Neural progenitor cell (in vitro differentiated cells): Measurements from ENCODE around the gene XPNPEP2. TPM values are rescaled to one million over a fixed set of nuclear protein-coding genes. Genes with fewer than 3 reads are reported as not detected.

Source experiments
- DNase-seq: peaks from one replicate; pipeline ENCODE4 v3.0.0-alpha.2; 2016; ENCODE audit warnings: low spot score
- H2AFZ ChIP-seq: fragments of 200-600 bp; sonication (generic); replicated peaks from 2 replicates; pipeline ENCODE4 v1.6.1; 2016; ENCODE audit warnings: antibody characterized with exemption
- H3F3A ChIP-seq: fragments of 200-600 bp; sonication (generic); 2 replicates; pipeline ENCODE4 v1.6.1; 2016; ENCODE audit warnings: antibody characterized with exemption, low read depth
- H3K27ac ChIP-seq: fragments of 200-600 bp; sonication (generic); 2 replicates; pipeline ENCODE4 v1.5.1; 2016; ENCODE audit warnings: mild to moderate bottlenecking
- H3K27me3 ChIP-seq: fragments of 200-600 bp; sonication (generic); 2 replicates; pipeline ENCODE4 v1.6.1; 2016; ENCODE audit warnings: mild to moderate bottlenecking, moderate library complexity
- H3K36me3 ChIP-seq: fragments of 200-600 bp; sonication (generic); 2 replicates; pipeline ENCODE4 v1.5.1; 2016
- H3K4me1 ChIP-seq: fragments of 200-600 bp; sonication (generic); 2 replicates; pipeline ENCODE4 v1.6.1; 2016; ENCODE audit warnings: mixed run types
- H3K4me2 ChIP-seq: fragments of 200-600 bp; sonication (generic); 2 replicates; pipeline ENCODE4 v1.6.1; 2016
- H3K4me3 ChIP-seq: fragments of 200-600 bp; sonication (generic); 2 replicates; pipeline ENCODE4 v1.5.1; 2016
- H3K79me2 ChIP-seq: fragments of 200-600 bp; sonication (generic); 2 replicates; pipeline ENCODE4 v1.6.1; 2016; ENCODE audit warnings: low read depth
- H3K9ac ChIP-seq: fragments of 200-600 bp; sonication (generic); 2 replicates; pipeline ENCODE4 v1.6.1; 2016
- H3K9me3 ChIP-seq: fragments of 200-600 bp; sonication (generic); 2 replicates; pipeline ENCODE4 v1.5.1; 2016; ENCODE audit warnings: low read depth
- H4K20me1 ChIP-seq: fragments of 200-600 bp; sonication (generic); 2 replicates; pipeline ENCODE4 v1.6.1; 2016; ENCODE audit warnings: low read depth
- H3K27ac Mint-ChIP-seq: 3 replicates; pipeline ENCODE4 v1.8.0; 2021; ENCODE audit warnings: mixed read lengths
- H3K27me3 Mint-ChIP-seq: 2 replicates; pipeline ENCODE4 v1.8.0; 2022; ENCODE audit warnings: low read depth, mild to moderate bottlenecking, inconsistent platforms, moderate library complexity, mixed read lengths; ENCODE audit not compliant: insufficient read depth
- H3K36me3 Mint-ChIP-seq: 3 replicates; pipeline ENCODE4 v1.8.0; 2021; ENCODE audit warnings: mixed read lengths
- H3K4me1 Mint-ChIP-seq: 3 replicates; pipeline ENCODE4 v1.8.0; 2021; ENCODE audit warnings: mixed read lengths
- H3K4me3 Mint-ChIP-seq: 3 replicates; pipeline ENCODE4 v1.8.0; 2021; ENCODE audit warnings: mild to moderate bottlenecking, moderate library complexity, mixed read lengths
- H3K9me3 Mint-ChIP-seq: 3 replicates; pipeline ENCODE4 v1.8.0; 2020; ENCODE audit warnings: mixed read lengths
- EZH2 ChIP-seq: fragments of 200-600 bp; sonication (generic); IDR thresholded peaks from 2 replicates; pipeline ENCODE4 v1.6.1; 2017; ENCODE audit warnings: antibody characterized with exemption, mild to moderate bottlenecking, moderate library complexity
- EZH2phosphoT487 ChIP-seq: fragments of 200-600 bp; sonication (generic); IDR thresholded peaks from 2 replicates; pipeline ENCODE4 v1.6.1; 2017; ENCODE audit warnings: antibody characterized with exemption
- total RNA-seq: library from RNA; depleted of rRNA; stranded (reverse); fragments of >200 nt; gene quantifications from 2 replicates; pipeline ENCODE4 v1.2.3, GENCODE V29; 2015; ENCODE audit warnings: low replicate concordance
- TF ChIP-seq, protein P1 (sequence below): fragments of 200-600 bp; sonication (generic); IDR thresholded peaks from 2 replicates; pipeline ENCODE4 v1.5.1; 2017; ENCODE audit warnings: antibody characterized with exemption, mild to moderate bottlenecking

Gene XPNPEP2
- total RNA-seq, 1 donor from 2014 or later: 1.7 TPM

DNA sequence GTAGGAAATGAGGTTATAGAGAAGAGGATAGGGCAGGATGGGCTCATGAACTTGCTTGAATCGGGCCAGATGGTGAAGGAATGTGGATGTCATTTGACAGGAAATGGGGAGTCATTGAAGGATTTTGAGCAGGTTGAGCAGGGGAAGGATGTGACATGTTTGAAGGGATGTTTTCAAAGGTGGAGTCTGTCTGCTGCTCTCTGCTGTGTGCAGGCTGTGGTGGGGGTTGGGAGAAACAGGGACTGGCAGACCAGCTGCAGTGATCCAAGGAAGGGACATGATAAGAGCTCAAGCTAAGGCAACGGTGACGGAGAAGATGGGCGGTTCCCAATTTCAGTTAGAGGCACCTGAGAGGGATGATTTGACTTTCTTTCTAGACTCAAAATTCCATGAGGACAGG, 14.0 kb upstream of the XPNPEP2 start:
- no peak overlapping the region for H3K4me3 Mint-ChIP-seq
- Histone ChIP-seq H3K9ac (no peak overlapping the region), H3K4me1 (no peaks in the 10 kb centered on the region), H3K79me2 (no peaks in the 10 kb centered on the region), H4K20me1 (no peaks in the 10 kb centered on the region), H3K9me3 (no peaks in the 10 kb centered on the region), H3K4me2 (no peak overlapping the region), H3K36me3 (no peaks in the 10 kb centered on the region), H3K27me3 (no peaks in the 10 kb centered on the region), H3F3A (no peaks in the 10 kb centered on the region), H3K4me3 (no peak overlapping the region), H2AFZ (no peak overlapping the region), H3K27ac (no peak overlapping the region)
- no peaks in the 10 kb centered on the region for H3K9me3 Mint-ChIP-seq
- no peaks in the 10 kb centered on the region for H3K36me3 Mint-ChIP-seq
- H3K27ac Mint-ChIP-seq: no peak overlapping the region
- H3K27me3 Mint-ChIP-seq: peaks cover 5% of the 10 kb centered on the region
- TF ChIP-seq EZH2phosphoT487 (no peak), EZH2 (no peak)
- TF ChIP-seq, protein P1, sequence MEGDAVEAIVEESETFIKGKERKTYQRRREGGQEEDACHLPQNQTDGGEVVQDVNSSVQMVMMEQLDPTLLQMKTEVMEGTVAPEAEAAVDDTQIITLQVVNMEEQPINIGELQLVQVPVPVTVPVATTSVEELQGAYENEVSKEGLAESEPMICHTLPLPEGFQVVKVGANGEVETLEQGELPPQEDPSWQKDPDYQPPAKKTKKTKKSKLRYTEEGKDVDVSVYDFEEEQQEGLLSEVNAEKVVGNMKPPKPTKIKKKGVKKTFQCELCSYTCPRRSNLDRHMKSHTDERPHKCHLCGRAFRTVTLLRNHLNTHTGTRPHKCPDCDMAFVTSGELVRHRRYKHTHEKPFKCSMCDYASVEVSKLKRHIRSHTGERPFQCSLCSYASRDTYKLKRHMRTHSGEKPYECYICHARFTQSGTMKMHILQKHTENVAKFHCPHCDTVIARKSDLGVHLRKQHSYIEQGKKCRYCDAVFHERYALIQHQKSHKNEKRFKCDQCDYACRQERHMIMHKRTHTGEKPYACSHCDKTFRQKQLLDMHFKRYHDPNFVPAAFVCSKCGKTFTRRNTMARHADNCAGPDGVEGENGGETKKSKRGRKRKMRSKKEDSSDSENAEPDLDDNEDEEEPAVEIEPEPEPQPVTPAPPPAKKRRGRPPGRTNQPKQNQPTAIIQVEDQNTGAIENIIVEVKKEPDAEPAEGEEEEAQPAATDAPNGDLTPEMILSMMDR: no peak
- no peak for DNase-seq
- peaks cover 3% of the 10 kb centered on the region for H3K4me1 Mint-ChIP-seq

DNA sequence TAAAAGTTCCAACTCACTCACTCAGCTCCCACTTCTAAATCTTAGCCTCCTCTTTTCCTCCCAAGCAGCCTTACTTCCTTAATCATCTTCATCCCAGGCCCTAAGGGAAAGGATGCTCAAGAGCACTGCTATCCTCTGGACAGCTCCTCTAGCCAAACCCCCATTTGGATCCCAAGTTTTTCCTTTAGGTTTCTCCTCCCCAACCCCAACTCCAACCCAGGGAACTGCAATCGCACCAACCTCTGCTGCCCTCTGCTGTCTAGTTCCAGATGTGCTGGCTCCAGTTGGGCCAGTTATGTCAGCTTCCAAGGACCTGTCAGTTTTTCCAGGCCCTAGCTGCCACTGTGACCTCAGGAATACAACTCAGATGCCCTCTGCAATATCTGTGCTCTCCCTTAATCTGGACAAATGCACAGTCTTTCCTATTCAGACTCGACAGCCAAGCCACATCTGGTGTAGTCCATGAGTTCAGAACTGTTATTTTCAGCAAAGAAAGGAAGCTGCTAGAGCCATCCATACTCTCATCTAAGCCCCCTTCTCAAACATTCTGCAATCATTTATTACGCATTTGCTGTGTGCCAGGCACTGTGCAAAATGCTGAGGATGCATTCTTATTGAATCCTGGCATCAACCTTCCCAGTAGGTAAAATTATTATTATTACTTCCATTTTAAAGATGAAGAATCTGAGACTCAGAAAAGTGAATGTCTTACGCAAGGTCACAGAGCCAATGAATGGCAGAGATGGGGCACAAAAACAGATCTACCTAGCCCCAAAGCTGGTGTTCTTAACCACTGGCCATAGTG, 12.3 kb upstream of the XPNPEP2 start:
- H3K4me2 ChIP-seq: no peak overlapping the region
- Mint-ChIP-seq H3K4me3 (no peak overlapping the region), H3K27ac (no peak overlapping the region), H3K9me3 (peaks cover 1% of the 10 kb centered on the region), H3K36me3 (no peaks in the 10 kb centered on the region), H3K27me3 (peaks cover 3% of the 10 kb centered on the region), H3K4me1 (peaks cover 3% of the 10 kb centered on the region)
- peak; percentile 75 for DNase-seq
- no peak overlapping the region for H3K27ac ChIP-seq
- no peaks in the 10 kb centered on the region for H4K20me1 ChIP-seq
- no peaks in the 10 kb centered on the region for H3K79me2 ChIP-seq
- no peaks in the 10 kb centered on the region for H3K27me3 ChIP-seq
- H3K9me3 ChIP-seq: no peaks in the 10 kb centered on the region
- no peak overlapping the region for H3K9ac ChIP-seq
- no peak overlapping the region for H3K4me3 ChIP-seq
- H3K4me1 ChIP-seq: no peaks in the 10 kb centered on the region
- H2AFZ ChIP-seq: no peak overlapping the region
- TF ChIP-seq EZH2 (no peak), EZH2phosphoT487 (no peak)
- TF ChIP-seq, protein P1: peak; percentile 69
- no peaks in the 10 kb centered on the region for H3K36me3 ChIP-seq
- no peaks in the 10 kb centered on the region for H3F3A ChIP-seq

DNA sequence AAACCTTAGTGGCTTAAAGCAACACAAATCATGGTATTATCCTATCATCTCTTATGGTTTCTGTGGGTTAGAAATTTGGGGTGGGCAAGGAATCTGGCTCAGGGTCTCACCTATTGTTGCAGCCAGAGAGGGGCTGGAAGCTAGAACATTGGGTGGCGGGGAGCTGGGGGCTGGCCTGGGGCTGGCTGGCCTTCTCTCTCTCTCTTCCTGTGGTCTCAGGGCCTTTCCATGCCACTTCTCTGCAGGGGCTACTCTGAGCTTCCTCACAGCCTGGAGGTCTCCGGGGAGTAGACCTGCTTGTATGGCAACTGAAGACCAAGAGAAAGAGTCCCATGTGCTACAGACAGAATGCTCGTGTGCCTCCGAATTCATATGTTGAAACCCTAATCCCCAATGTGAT, 10.7 kb upstream of the XPNPEP2 start:
- TF ChIP-seq EZH2phosphoT487: no peak
- TF ChIP-seq EZH2: no peak
- TF ChIP-seq, protein P1: no peak
- no peaks in the 10 kb centered on the region for H3K36me3 Mint-ChIP-seq
- no peaks in the 10 kb centered on the region for H3K4me1 Mint-ChIP-seq

More for the DNA sequence above, 10.7 kb upstream of the XPNPEP2 start:
- Histone ChIP-seq H2AFZ (no peak overlapping the region), H3K4me3 (no peak overlapping the region), H3K9ac (no peak overlapping the region), H3K4me1 (no peaks in the 10 kb centered on the region), H3K4me2 (no peak overlapping the region), H3K9me3 (no peaks in the 10 kb centered on the region), H3K27ac (no peak overlapping the region), H3F3A (no peaks in the 10 kb centered on the region), H3K36me3 (no peaks in the 10 kb centered on the region), H4K20me1 (no peaks in the 10 kb centered on the region), H3K27me3 (no peaks in the 10 kb centered on the region), H3K79me2 (no peaks in the 10 kb centered on the region)
- DNase-seq: no peak
- H3K27me3 Mint-ChIP-seq: no peaks in the 10 kb centered on the region
- no peak overlapping the region for H3K4me3 Mint-ChIP-seq
- no peak overlapping the region for H3K27ac Mint-ChIP-seq
- peaks cover 2% of the 10 kb centered on the region for H3K9me3 Mint-ChIP-seq
